Right forelimb (tissue), 1 donor: ENCODE measurements around the gene TMEM95.
"Not testable (repeated sequence)": the region's sequence is repeated elsewhere in the genome, so short reads cannot be mapped to it uniquely, and the experiment has no call there.

ENCODE experiments used
- DNase-seq: peaks from one replicate; pipeline ENCODE4 v3.0.0-alpha.2; 2018

The TMEM95 gene

DNA sequence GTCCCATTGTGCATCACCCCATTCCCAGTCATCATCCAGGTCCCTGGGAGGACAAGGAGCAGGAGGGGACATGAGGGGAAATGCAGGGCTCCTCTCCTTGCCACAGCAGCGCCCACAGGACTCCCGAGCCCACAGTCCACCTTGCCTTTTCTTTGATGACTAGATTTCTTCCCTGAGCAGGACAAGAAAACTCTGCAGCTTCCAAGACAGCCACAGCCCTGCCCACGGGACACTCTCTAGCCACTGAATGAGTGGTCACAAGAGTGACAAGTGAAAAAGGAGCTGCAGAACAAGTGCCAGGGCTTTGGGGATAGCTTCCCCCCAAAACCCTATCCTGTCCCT lies 30.5 kb upstream of the TMEM95 start:
- DNase-seq = no peak

DNA sequence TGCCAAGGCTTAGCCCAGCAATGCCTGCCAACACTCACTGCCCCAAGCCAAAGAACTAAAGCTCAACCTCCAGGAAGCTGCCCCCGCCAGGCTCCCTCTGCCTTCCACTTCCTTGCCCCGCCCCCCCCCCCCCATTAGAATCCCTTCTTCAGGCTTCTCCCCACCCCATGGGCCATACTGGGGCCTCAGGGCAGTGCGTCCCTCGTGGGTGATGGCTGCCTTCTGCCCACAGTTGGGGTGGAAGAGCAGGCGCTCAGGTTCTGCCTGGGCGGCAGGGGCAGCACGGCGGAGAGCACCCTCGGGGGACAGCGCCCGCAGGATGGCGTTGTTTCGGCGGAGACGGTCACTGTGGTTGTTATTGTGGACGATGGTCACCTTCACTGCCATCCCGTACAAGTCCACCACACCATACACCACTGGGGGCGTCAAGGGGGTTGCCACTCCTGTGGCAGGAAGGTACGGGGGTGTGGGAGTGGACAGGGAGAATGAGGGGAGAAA lies 29.9 kb upstream of the TMEM95 start:
- DNase-seq = no peak

DNA sequence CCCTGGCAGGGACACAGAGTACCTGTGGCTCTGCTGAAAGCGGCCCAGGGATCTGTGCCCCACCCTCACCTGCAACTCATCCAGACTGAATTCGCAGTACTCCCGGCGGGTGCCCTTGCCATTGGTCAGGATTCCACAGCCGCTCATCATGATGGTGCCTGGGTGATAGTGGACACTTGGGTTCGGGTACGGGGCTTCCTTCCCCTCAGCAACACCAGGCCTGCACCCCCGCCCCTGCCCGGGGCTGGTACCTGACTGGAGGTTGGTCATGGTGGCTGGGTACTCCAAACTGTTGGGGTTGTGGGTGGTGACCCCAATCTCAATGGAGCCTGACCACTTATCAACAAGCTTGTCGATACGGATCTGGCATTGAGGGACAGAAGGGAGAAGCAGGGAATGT lies 28.8 kb upstream of the TMEM95 start:
- DNase-seq = no peak

GRCh38 chr17:7327056-7327455 lies 27.9 kb upstream of the TMEM95 start:
- no peak for DNase-seq

DNA sequence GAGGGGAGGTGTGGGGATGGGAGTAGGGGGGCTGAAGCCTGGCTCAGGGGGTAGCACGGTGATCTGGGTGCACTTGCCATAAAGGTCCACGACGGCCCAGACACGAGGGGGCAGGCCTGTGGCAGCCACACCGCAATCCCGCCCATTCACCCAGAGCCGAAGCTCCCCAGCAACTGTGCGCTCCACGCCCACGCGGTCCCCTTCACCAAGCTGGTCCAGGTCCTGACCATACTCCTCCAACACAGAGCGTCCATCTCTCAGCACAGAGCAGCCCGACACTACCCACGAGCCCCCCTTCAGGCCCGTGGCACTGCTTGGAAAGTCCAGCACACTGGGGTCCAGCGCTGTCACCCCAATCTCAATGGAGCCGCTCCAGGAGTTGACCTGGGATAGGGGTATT lies 27.5 kb upstream of the TMEM95 start:
- DNase-seq = no peak

DNA sequence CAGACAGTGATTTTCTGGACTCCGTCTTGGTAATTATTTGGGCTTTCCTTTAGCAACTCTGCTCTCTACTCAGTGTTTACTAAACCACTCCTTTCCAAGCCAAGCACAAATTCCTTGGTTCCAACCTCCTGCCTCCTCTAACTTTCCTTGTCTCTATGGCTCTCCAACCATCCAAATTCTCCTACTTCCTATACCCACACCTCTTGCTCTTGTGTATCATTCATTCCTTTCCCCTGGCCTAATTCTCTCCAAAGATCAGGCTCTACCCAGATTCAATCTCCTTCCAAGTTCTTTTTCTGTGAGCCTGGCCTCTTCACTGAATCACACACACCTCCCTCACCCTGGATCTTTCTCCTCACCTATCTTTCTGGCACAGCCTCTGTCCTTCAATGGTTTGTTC lies 26.9 kb upstream of the TMEM95 start:
- no peak for DNase-seq

DNA sequence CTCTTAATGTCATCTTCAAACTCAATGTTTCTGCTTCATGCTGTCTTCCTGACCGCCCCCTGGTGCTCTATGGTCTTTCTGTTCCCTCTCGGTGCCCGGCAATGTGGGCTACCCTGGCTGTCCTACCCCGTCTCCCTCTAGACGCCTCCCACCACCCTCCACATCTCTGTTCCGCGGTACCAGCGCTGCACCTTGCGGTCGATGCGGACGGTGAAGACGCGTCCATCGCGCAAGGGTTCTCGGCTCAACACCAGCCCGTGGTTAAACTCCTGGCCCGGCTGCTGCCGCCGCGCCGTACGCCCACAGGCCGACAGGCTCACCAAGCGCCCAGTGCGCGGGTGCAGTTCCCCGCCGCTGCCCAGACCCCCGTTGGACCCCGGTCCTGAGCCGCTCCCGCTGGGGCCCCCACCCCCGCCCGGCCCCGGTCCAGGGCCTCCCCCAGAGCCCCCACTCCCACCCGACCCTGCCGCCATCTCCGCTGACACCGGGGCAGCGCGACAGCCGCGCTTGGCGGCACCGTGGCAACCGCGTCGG lies 26.0 kb upstream of the TMEM95 start, which contains the start of gene NEURL4:
Gene NEURL4, minus strand, starts transcription at position 496 of the 534 bp plus-strand sequence. Its CDS starts 23 bp downstream, at position 473.
- no peak for DNase-seq

GRCh38 chr17:7329374-7329996 lies 25.5 kb upstream of the TMEM95 start:
- peak; percentile 98 for DNase-seq

DNA sequence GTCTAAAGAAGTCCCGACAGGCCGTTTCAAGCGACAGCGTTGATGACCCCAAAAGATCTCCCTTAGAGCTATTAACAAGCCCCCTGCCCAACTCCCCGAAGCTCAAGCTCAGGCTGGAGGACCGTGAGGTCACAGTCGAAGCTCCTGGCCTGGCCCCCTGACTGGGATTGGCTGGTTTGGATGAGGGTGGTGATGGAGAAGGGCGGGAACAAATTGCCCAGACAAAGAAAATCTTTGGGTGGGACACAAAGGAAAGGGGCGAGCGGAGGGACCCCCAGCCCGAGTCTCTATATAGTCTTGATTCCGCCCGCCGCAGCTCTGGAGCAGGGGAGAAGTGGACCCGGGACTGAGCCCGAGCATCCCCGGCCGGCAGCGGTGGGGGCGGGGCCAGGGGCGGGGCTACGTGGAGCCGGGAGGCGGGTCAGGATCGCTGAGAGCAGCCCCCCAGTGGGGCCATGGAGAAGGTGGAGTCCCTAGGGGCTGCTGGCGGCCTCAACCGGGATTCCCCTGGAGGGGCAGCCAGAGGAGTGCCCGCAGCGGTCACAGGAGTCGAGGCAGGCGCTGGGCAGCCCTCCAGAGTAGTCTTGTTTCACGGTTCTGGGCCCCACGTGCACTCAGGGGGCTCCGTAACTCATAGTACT lies 24.8 kb upstream of the TMEM95 start:
- peak; percentile 90 for DNase-seq

- DNase-seq = no peak
These were observed 24.3 kb upstream of the TMEM95 start for GRCh38 chr17:7330638-7331015.

- no peak for DNase-seq
These were observed 22.8 kb upstream of the TMEM95 start for GRCh38 chr17:7332111-7332510.

GRCh38 chr17:7332600-7333069 lies 22.3 kb upstream of the TMEM95 start:
- not testable (repeated sequence) for DNase-seq

- DNase-seq = no peak
These were observed 19.9 kb upstream of the TMEM95 start for GRCh38 chr17:7334938-7335538.

- DNase-seq = not testable (repeated sequence)
These were observed 19.2 kb upstream of the TMEM95 start for GRCh38 chr17:7335765-7336164.

DNA sequence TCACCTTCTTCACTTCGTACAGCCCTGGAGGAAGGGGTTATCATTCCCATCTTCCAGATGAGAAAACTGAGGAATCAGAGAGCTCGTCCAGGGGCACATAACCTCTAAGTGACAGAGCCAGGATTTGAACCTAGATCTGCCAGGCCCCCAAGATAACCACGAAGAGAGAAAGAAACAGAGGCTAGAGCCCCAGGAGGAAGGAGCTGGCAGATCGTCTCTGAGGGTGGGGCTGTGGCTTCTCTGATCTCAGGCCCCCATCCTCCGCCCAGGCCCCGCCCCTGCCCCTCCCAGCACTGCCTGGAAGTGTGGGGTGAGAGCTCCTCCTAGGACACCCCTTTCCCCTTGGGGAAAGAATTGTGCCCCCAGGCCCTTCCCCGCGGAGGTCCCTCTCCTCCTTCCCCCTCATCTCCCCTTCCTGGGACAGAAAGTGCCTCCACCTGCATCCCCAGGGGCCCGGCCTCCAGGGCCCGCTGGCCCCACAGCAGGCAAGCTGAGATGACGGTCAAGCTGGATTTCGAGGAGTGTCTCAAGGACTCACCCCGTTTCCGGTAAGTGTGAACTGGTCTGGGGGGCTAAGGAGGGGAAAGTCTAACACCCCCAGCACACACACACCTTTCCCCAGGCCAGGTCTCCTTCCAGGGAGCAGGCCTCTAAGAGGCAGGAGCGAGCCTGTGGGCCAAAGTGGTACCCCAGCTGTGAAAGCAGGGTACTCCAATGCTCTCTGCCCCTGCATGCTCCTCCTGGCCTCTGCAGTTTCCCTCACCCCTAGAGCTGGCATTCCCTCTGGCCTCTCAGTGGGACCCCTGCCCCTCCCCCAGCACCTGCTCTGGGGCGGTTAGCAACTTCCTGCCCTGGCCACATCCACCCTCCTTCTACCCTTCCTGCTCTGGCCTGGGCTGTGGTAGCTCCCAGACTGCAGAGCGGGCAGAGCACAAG lies 18.4 kb upstream of the TMEM95 start, which contains the start of gene ACAP1:
Gene ACAP1, plus strand, starts transcription at position 290 of the 936 bp plus-strand sequence. Its CDS starts 206 bp downstream, at position 496.
- no peak for DNase-seq

DNA sequence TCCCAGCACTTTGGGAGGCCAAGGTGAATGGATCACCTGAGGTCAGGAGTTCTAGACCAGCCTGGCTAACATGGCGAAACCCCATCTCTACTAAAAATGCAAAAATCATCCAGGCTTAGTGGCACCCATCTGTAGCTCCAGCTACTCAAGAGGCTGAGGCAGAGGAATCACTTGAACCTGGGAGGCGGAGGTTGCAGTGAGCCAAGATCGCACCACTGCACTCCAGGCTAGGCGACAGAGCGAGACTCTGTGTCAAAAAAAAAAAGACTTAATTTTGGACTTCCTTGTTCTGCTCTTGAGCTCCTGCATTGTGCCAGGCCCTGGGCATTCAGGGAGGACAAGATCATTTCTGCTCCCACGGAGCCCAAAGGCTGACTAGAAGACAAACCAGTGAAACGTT lies 17.4 kb upstream of the TMEM95 start:
- DNase-seq = not testable (repeated sequence)

DNA sequence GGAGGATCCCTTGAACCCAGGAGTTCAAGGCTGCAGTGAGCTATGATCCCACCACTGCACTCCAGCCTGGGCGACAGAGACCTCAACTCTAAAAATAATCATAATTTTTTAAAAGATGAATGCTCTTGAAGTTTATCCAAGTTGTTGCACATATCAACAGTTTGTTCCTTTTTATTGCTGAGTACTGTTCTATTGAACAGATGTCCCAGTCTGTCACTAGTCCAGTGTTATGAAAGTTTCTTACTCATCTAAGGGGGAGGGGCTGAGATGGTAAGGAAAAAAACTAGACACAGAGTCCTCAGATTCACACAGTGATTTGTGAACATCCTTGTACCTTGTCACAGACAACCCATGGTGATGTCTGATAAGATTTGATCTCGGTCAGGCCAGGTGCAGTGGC lies 14.8 kb upstream of the TMEM95 start:
- DNase-seq = no peak

GRCh38 chr17:7341842-7342241 lies 13.1 kb upstream of the TMEM95 start:
- DNase-seq = no peak

DNA sequence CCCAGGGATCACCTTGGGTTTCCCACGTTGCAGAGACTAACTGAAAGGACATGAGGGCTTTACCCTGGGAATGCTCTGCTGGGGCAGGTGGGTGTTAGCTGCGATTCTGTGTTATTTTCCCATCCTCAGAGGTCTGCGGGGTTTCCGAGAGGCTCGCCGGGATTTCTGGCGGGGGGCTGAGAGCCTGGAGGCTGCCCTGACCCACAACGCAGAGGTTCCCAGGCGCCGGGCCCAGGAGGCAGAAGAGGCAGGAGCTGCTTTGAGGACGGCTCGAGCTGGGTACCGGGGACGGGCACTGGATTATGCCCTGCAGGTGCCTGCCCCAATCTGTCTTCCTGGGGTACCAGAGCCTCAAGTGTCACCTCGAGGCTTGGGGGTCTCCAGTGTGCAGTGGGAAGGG lies 11.7 kb upstream of the TMEM95 start:
- DNase-seq = no peak

DNA sequence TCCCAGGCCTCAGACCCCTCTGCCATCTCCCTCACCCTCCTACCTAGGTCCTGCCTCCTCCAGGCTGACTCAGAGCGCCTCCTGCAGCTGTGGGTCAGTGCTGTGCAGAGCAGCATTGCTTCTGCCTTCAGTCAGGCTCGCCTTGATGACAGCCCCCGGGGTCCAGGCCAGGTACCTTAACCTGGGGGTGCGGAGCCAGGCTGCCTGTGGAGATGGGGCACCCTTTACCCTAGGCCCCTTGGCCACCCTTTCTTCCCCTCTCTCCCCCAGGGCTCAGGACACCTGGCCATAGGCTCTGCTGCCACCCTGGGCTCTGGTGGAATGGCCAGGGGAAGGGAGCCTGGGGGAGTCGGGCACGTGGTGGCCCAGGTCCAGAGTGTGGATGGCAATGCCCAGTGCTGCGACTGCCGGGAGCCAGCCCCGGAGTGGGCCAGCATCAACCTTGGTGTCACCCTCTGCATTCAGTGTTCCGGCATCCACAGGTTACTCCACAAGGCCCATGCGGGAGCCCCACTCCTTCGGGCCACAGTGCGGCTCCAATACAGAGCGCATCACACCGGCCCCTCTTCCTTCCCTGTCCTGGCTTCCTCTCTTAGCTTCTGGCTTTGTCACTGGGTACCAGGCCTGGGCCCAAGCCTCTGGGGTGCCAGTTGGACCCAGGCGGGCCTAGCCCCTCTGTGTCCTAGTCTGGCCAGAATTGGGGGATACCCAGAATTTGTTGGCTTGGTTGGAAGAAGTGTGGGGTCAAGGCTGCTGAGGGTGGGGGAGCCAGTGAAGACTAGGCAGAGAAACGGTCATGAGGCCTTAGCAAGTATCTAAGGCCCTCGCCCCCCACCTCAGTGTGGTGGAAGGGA lies 8.0 kb upstream of the TMEM95 start:
- DNase-seq = no peak

- no peak for DNase-seq
These were observed 7.1 kb upstream of the TMEM95 start for GRCh38 chr17:7347630-7348477.
